NCI-H748 treated with DMSO at 0.1 percent for 48 hours (cell line): ENCODE measurements around the gene FRRS1.
A peak's percentile ranks its signal among the peaks of the same experiment; 100 is the strongest.
"Not testable (repeated sequence)": the region's sequence is repeated elsewhere in the genome, so short reads cannot be mapped to it uniquely, and the experiment has no call there.

ENCODE experiments used
- DNase-seq: peaks from one replicate; lab custom pipeline; 2025; lab: John Stamatoyannopoulos, UW

Gene FRRS1, protein sequence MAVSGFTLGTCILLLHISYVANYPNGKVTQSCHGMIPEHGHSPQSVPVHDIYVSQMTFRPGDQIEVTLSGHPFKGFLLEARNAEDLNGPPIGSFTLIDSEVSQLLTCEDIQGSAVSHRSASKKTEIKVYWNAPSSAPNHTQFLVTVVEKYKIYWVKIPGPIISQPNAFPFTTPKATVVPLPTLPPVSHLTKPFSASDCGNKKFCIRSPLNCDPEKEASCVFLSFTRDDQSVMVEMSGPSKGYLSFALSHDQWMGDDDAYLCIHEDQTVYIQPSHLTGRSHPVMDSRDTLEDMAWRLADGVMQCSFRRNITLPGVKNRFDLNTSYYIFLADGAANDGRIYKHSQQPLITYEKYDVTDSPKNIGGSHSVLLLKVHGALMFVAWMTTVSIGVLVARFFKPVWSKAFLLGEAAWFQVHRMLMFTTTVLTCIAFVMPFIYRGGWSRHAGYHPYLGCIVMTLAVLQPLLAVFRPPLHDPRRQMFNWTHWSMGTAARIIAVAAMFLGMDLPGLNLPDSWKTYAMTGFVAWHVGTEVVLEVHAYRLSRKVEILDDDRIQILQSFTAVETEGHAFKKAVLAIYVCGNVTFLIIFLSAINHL

GRCh38 chr1:99766378-99766800 lies at the start of gene FRRS1:
FRRS1 (minus strand) TSS chr1:99766635; CDS start chr1:99748768, 17,867 bp downstream.
- peak; percentile 52 for DNase-seq

DNA sequence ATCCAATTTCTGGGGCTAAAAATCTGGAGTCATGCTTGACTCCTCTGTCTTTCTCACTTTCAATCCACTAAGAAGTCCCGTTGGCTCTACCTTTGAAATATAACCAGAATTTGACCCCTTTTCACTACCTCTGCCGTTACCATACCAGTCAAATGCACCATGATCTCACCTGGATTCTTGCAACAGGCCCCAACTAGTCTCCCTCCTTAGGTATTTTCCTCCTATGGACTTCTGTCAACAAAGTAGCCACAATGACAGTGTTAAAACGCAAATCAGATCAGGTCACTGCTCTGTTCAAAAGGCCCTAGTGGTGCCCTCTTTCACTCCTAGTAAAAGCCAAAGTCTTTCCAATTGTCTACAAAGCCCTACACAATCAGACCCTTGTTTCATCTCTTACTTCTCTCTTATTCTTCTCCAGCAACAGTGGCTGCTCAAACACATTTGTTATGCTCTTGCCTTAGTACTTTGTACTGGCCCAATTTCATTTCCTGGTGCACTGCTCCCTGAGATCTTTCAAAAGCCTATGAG lies 48.0 kb upstream of the FRRS1 start:
- no peak for DNase-seq

DNA sequence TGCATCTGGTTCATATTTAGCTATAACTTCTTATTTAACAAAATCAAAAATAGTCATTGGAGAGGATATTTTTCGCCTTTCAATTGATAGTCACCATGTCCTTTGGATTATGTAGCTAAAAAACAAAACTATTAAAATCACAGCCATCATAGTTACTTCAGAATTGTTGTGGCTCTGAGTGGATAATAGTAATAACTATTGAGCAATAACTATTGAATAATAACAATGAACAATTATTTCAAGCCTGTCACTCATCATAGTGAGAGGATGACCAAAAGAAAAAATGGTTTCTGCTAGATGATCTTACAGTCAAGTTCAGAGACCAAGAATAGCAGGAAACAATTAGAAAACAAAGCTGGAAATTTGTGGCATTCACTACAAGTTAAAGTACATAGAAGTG lies 45.3 kb upstream of the FRRS1 start:
- DNase-seq = no peak

GRCh38 chr1:99811075-99811474 lies 44.6 kb upstream of the FRRS1 start:
- DNase-seq = no peak

GRCh38 chr1:99808391-99809115 lies 42.1 kb upstream of the FRRS1 start:
- DNase-seq = peak; percentile 63

- DNase-seq = no peak
These were observed 40.4 kb upstream of the FRRS1 start for GRCh38 chr1:99806882-99807281.

- DNase-seq = no peak
These were observed 35.1 kb upstream of the FRRS1 start for GRCh38 chr1:99801584-99801983.

DNA sequence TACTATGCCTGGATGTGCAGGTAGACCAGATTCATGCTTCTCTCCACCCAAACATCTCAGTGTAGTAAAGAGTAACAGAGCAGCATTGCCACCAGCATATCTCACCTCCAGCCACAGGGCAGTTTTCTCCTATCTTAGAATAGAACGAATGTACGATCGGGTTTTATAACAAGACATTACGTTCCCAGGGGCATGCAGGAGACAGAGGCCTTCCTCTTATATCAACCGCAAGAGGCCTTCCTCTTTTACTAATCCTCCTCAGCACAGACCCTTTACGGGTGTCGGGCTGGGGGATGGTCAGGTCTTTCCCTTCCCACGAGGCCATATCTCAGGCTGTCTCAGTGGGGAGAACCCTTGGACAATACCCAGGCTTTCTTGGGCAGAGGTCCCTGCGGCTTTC lies 27.4 kb upstream of the FRRS1 start:
- DNase-seq = not testable (repeated sequence)

- no peak for DNase-seq
These were observed 23.3 kb upstream of the FRRS1 start for GRCh38 chr1:99789715-99790114.

- DNase-seq = no peak
These were observed 22.5 kb upstream of the FRRS1 start for GRCh38 chr1:99788896-99789295.

DNA sequence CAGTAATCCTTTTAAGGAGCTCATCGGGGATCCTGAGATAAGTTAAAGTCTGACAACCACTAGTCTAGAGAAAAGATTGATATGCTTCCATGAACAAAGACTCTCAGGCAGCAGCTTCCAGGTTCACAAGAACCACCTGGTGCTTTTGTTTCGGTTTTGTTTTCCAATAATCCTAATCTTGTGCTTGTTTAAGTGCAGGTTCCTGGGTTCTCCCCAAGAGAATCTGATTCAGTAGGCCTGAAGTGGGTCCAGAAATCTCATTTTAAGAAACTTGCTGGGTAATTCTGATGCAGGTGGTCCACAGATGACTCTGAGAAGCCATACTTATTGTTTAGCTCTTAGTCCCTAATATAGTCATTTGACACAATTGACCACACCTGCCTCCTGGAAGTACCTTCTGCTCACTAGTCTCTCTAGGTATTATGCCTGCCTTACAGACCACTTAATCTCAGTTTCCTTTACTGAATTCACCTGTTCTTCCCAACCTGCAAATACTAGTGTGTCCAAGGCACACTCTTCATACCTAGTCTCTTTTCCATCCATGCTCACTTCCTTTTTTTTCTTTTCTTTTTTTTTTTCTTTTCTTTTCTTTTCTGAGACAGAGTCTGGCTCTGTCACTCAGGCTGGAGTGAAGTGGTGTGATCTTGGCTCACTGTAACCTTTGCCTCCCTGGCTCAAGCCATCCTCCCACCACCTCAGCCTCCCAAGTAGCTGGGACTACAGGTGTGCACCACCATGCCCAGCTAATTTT lies 20.5 kb upstream of the FRRS1 start:
- no peak for DNase-seq

DNA sequence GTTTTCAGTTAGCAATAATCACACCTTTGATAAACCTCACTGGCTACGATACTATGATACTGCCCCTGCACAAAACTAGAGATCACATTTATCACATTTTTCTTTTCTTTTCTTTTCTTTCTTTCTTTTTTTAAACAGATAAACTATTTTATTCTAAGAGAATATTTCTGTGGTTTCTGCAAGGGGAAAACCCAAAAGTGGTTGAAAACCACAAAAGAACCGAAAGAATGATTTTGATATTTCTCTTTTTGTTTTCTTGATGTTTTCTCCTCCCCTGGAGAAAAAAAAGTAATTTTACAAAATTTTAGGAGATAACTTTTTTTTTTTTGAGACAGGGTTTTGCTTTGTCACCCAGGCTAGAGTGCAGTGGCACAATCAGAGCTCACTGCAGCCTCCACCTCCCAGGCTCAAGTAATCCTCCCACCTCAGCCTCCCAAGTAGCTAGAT lies 18.4 kb upstream of the FRRS1 start:
- no peak for DNase-seq

GRCh38 chr1:99784143-99784542 lies 17.7 kb upstream of the FRRS1 start:
- no peak for DNase-seq

DNA sequence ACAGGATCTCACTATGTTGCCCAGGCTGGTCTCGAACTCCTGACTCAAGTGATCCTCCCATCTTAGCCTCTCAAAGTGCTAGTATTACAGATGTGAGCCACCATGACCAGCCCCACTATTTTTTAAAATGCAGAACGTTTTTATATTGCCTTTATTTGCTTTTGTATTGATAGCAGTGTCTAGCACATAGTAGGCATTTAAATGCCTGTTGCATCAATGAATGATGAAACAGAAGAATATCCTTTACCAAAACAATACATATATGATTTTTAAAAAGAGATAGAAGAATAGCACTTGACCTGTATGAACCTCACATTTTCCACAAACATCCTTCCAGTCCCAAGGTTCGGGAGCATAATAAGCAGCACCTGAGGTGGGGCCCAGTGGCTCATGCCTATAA lies 16.5 kb upstream of the FRRS1 start:
- DNase-seq = no peak

GRCh38 chr1:99782397-99782796 lies 16.0 kb upstream of the FRRS1 start:
- no peak for DNase-seq

GRCh38 chr1:99781798-99782197 lies 15.4 kb upstream of the FRRS1 start:
- no peak for DNase-seq

DNA sequence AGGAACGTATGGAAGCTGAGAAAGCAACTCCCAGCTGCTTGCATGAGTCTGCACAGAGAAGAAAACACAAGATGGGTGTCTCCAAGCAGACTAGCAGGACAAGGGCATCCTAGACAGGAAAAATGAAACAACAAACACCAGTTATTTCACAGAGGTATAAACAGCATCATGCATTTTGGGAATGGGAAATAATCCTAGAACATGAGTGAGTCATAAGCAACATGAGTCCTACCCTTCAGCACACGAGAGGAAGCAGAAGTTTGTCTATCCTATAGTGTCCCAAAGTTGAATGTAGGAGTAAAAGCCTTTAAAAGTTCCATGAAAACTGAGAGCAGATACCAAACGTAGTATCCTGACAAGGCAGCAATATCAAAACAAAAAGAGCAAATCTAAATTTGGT lies 11.3 kb upstream of the FRRS1 start:
- DNase-seq = no peak

DNA sequence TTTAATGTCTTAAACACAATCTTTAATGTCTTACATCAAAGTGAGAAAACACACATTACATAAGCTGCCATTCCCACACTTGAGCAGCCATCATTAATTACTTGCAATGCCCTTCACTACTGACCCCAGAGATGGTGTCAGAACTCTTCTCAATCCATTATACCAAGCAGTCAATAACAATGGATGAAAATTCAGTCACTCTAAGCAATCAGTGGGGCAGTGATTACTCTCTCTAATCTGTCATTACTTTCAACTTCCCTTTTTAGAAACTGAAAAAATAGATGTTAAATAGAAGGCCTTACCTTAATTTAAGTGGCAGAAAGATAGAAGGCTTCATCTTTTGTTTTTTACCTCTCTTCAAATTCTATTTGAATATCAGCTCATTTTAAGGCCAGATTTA lies 9.7 kb upstream of the FRRS1 start:
- no peak for DNase-seq

DNA sequence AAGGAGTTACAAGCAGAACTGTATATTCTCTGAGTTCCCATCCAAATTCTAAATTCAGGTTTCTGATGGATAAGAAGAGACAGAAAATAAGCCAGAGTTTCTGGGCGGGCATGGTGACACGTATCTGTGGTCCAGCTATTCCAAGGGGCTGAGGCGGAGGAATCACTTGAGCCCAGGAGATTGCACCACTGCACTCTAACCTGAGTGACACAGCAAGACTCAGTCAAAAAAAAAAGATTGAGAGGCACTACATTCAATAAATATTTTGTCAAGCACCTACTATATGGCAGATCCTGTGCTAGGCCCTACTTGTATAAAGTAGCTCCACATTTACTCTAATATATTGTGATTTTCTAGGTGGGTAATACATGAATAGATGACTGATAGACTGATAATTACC lies 6.4 kb upstream of the FRRS1 start:
- DNase-seq = no peak

- no peak for DNase-seq
These were observed 5.1 kb upstream of the FRRS1 start for GRCh38 chr1:99771513-99771918.

DNA sequence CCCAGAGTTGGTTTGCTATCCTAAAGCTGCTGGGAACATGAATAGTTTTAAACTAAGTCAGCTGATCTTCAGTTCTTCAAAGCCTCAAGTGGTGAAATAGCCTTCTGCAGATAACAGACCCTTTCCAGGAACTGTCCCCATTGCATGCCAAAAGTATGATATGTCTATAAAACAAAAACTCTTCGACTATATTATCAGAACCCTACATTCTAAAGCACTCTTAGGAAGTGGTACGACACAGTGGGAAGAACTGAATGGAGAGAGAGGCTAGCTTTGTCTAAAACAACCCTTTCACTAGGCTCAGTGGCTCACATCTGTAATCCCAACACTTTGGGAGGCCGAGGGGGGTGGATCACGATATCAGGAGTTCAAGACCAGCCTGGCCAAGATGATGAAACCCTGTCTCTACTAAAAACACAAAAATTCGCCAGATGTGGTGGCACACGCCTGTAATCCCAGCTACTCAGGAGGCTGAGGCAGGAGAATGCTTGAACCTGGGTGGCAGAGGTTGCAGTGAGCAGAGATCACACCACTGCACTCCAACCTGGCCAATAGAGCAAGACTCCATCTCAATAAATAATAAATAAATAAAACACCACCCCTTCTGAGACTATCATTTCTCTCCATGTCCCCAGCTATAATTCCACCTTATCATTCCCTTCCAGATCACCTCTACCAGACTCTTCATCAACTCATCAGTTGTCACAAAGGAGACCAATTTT lies 2.2 kb upstream of the FRRS1 start:
- no peak for DNase-seq
